Measurements from ENCODE around the gene MYBPC2. TPM values are rescaled to one million over a fixed set of nuclear protein-coding genes. Genes with fewer than 3 reads are reported as not detected.

Gene MYBPC2
- total RNA-seq, 4 donors from 2014 or later = not detected

- Histone ChIP-seq H3K27me3 (peaks cover 69% of the 10 kb centered on the region), H3K9me3 (no peaks in the 10 kb centered on the region), H3K27ac (no peak overlapping the region), H3K4me1 (peaks cover 0 to 21% (median 7%) of the 10 kb centered on the region in 3 donors), H3K4me3 (no peak overlapping the region), H3K36me3 (no peaks in the 10 kb centered on the region)
- ATAC-seq = no peak
- TF ChIP-seq CTCF (IDR thresholded peaks at IDR 0.05) (no peak), EP300 (IDR thresholded peaks at IDR 0.05) (no peak), POLR2A (IDR thresholded peaks at IDR 0.05) (no peak)
- 20 to 87% methylated on average over 2 to 3 of the region's 19 CpGs for WGBS, 2 donors (ENCODE audit: low coverage in 1 of 2)
These were observed 799 bp downstream of the MYBPC2 start for GRCh38 chr19:50433201-50434180.

GRCh38 chr19:50434525-50434924 lies 1.8 kb downstream of the MYBPC2 start:
- Histone ChIP-seq H3K36me3 (no peaks in the 10 kb centered on the region), H3K27me3 (peaks cover 65% of the 10 kb centered on the region), H3K4me1 (peaks cover 0 to 21% (median 7%) of the 10 kb centered on the region in 3 donors), H3K4me3 (no peak overlapping the region), H3K9me3 (no peaks in the 10 kb centered on the region), H3K27ac (no peak overlapping the region)
- no peak for ATAC-seq
- TF ChIP-seq CTCF (IDR thresholded peaks at IDR 0.05) (no peak), EP300 (IDR thresholded peaks at IDR 0.05) (no peak), POLR2A (IDR thresholded peaks at IDR 0.05) (no peak)
- WGBS, 2 donors (ENCODE audit: low coverage in 1 of 2) = 32 to 80% methylated on average over 1 to 6 of the region's 12 CpGs

- peaks cover 60% of the 10 kb centered on the region for H3K27me3 ChIP-seq
- H3K4me1 ChIP-seq = peaks cover 0 to 21% (median 7%) of the 10 kb centered on the region in 3 donors
- no peak overlapping the region for H3K27ac ChIP-seq
- WGBS, 2 donors (ENCODE audit: low coverage in 1 of 2) = 85% methylated on average over 9 of the region's 17 CpGs; no CpG with 5 or more reads in 1 of the 2 donors
- H3K4me3 ChIP-seq = no peak overlapping the region
- ATAC-seq = no peak
- H3K9me3 ChIP-seq = no peaks in the 10 kb centered on the region
- H3K36me3 ChIP-seq = no peaks in the 10 kb centered on the region
- TF ChIP-seq POLR2A (IDR thresholded peaks at IDR 0.05) (no peak), EP300 (IDR thresholded peaks at IDR 0.05) (no peak), CTCF (IDR thresholded peaks at IDR 0.05) (no peak), POLR2AphosphoS5 (IDR thresholded peaks at IDR 0.05) (no peak)
These were observed 2.5 kb downstream of the MYBPC2 start for GRCh38 chr19:50435221-50435620.

- no CpG with 5 or more reads among the region's 12 CpGs for WGBS, 2 donors (ENCODE audit: low coverage in 1 of 2)
- Histone ChIP-seq H3K4me3 (no peak overlapping the region), H3K27ac (no peak overlapping the region), H3K9me3 (no peaks in the 10 kb centered on the region), H3K4me1 (peaks cover 0 to 21% (median 7%) of the 10 kb centered on the region in 3 donors), H3K27me3 (peaks cover 56% of the 10 kb centered on the region), H3K36me3 (no peaks in the 10 kb centered on the region)
- TF ChIP-seq POLR2AphosphoS5 (IDR thresholded peaks at IDR 0.05) (no peak), CTCF (IDR thresholded peaks at IDR 0.05) (no peak), POLR2A (IDR thresholded peaks at IDR 0.05) (no peak), EP300 (IDR thresholded peaks at IDR 0.05) (no peak)
- ATAC-seq = no peak
These were observed 2.9 kb downstream of the MYBPC2 start for GRCh38 chr19:50435627-50436026.

Measured in gastroesophageal sphincter (tissue), 4 donors.